Measurements from ENCODE around the gene TRMT44. TPM values are rescaled to one million over a fixed set of nuclear protein-coding genes. Genes with fewer than 3 reads are reported as not detected.

The TRMT44 gene
- total RNA-seq, 1 donor = 21.7 TPM

- peak; percentile 97 for DNase-seq (ENCODE audit: insufficient read length, low spot score, missing footprints)
- Histone ChIP-seq H3K9me3 (ENCODE audit: low read depth, low read length) (no peaks in the 10 kb centered on the region), H3K4me2 (ENCODE audit: insufficient read depth, low read length) (peak overlapping the region; percentile 49), H3K79me2 (ENCODE audit: insufficient read depth, low read length) (no peaks in the 10 kb centered on the region), H3K27me3 (ENCODE audit: insufficient read depth, low read length) (no peaks in the 10 kb centered on the region), H3K4me1 (ENCODE audit: insufficient read depth, low read length) (peaks cover 21% of the 10 kb centered on the region), H2AFZ (ENCODE audit: low read length) (no peak overlapping the region), H3K36me3 (ENCODE audit: insufficient read depth, low read length) (peaks cover 36% of the 10 kb centered on the region), H4K20me1 (ENCODE audit: insufficient read depth, low read length) (peaks cover 12% of the 10 kb centered on the region), H3K27ac (ENCODE audit: low read depth, low read length) (peak overlapping the region; percentile 89), H3K4me3 (ENCODE audit: insufficient read depth, low read length) (no peak overlapping the region)
- TF ChIP-seq CTCF (IDR thresholded peaks at IDR 0.05; ENCODE audit: extremely low read depth, low read depth, low read length) = no peak
Measured at GRCh38 chr4:8472689-8473197, 32.2 kb downstream of the TRMT44 start.

- peak overlapping the region; percentile 89 for H3K27ac ChIP-seq (ENCODE audit: low read depth, low read length)
- peaks cover 21% of the 10 kb centered on the region for H3K4me1 ChIP-seq (ENCODE audit: insufficient read depth, low read length)
- no peaks in the 10 kb centered on the region for H3K9me3 ChIP-seq (ENCODE audit: low read depth, low read length)
- peak overlapping the region; percentile 32 for H3K4me2 ChIP-seq (ENCODE audit: insufficient read depth, low read length)
- peaks cover 33% of the 10 kb centered on the region for H3K36me3 ChIP-seq (ENCODE audit: insufficient read depth, low read length)
- no peaks in the 10 kb centered on the region for H3K79me2 ChIP-seq (ENCODE audit: insufficient read depth, low read length)
- peak; percentile 23 for TF ChIP-seq CTCF (IDR thresholded peaks at IDR 0.05; ENCODE audit: extremely low read depth, low read depth, low read length)
- peaks cover 12% of the 10 kb centered on the region for H4K20me1 ChIP-seq (ENCODE audit: insufficient read depth, low read length)
- no peak overlapping the region for H3K4me3 ChIP-seq (ENCODE audit: insufficient read depth, low read length)
- H3K27me3 ChIP-seq (ENCODE audit: insufficient read depth, low read length) = no peaks in the 10 kb centered on the region
- H2AFZ ChIP-seq (ENCODE audit: low read length) = no peak overlapping the region
- peak; percentile 90 for DNase-seq (ENCODE audit: insufficient read length, low spot score, missing footprints)
Measured at GRCh38 chr4:8473198-8473919, 32.8 kb downstream of the TRMT44 start.

GRCh38 chr4:8473920-8474590 is 33.5 kb downstream of the TRMT44 start:
- Histone ChIP-seq H3K27ac (ENCODE audit: low read depth, low read length) (no peak overlapping the region), H2AFZ (ENCODE audit: low read length) (no peak overlapping the region), H3K4me2 (ENCODE audit: insufficient read depth, low read length) (no peak overlapping the region), H3K4me3 (ENCODE audit: insufficient read depth, low read length) (no peak overlapping the region), H4K20me1 (ENCODE audit: insufficient read depth, low read length) (peaks cover 15% of the 10 kb centered on the region), H3K27me3 (ENCODE audit: insufficient read depth, low read length) (no peaks in the 10 kb centered on the region), H3K36me3 (ENCODE audit: insufficient read depth, low read length) (peaks cover 26% of the 10 kb centered on the region), H3K79me2 (ENCODE audit: insufficient read depth, low read length) (no peaks in the 10 kb centered on the region), H3K9me3 (ENCODE audit: low read depth, low read length) (no peaks in the 10 kb centered on the region), H3K4me1 (ENCODE audit: insufficient read depth, low read length) (peaks cover 21% of the 10 kb centered on the region)
- peak; percentile 47 for DNase-seq (ENCODE audit: insufficient read length, low spot score, missing footprints)
- TF ChIP-seq CTCF (IDR thresholded peaks at IDR 0.05; ENCODE audit: extremely low read depth, low read depth, low read length) = no peak

- no peaks in the 10 kb centered on the region for H3K79me2 ChIP-seq (ENCODE audit: insufficient read depth, low read length)
- H3K36me3 ChIP-seq (ENCODE audit: insufficient read depth, low read length) = peaks cover 20% of the 10 kb centered on the region
- H3K4me1 ChIP-seq (ENCODE audit: insufficient read depth, low read length) = peaks cover 21% of the 10 kb centered on the region
- no peak overlapping the region for H3K4me3 ChIP-seq (ENCODE audit: insufficient read depth, low read length)
- no peak overlapping the region for H3K4me2 ChIP-seq (ENCODE audit: insufficient read depth, low read length)
- peaks cover 13% of the 10 kb centered on the region for H4K20me1 ChIP-seq (ENCODE audit: insufficient read depth, low read length)
- DNase-seq (ENCODE audit: insufficient read length, low spot score, missing footprints) = peak; percentile 64
- no peak for TF ChIP-seq CTCF (IDR thresholded peaks at IDR 0.05; ENCODE audit: extremely low read depth, low read depth, low read length)
- H2AFZ ChIP-seq (ENCODE audit: low read length) = no peak overlapping the region
- no peak overlapping the region for H3K27ac ChIP-seq (ENCODE audit: low read depth, low read length)
- H3K9me3 ChIP-seq (ENCODE audit: low read depth, low read length) = no peaks in the 10 kb centered on the region
- no peaks in the 10 kb centered on the region for H3K27me3 ChIP-seq (ENCODE audit: insufficient read depth, low read length)
Measured at GRCh38 chr4:8474856-8475255, 34.3 kb downstream of the TRMT44 start.
